ENCODE results near the gene DPM2.

- TF ChIP-seq CTCF (IDR thresholded peaks at IDR 0.05; ENCODE audit: insufficient read depth, low read depth, low read length) = no peak
- no peak for TF ChIP-seq EZH2 (IDR thresholded peaks at IDR 0.05; ENCODE audit: insufficient read depth, low read length)
Measured at GRCh38 chr9:127908660-127908926, 29.1 kb downstream of the DPM2 start.
